Type B pancreatic cell (in vitro differentiated cells): ENCODE data around the gene UMODL1. TPM values are rescaled to one million over a fixed set of nuclear protein-coding genes. Genes with fewer than 3 reads are reported as not detected.

Experiments used
- DNase-seq: peaks from one replicate; pipeline ENCODE4 v3.0.0; 2021; ENCODE audit warnings: mixed read lengths; ENCODE audit not compliant: unreplicated experiment; ENCODE audit errors: extremely low spot score
- H3K27ac Mint-ChIP-seq: 2 replicates; pipeline ENCODE4 v1.8.0; 2021; ENCODE audit warnings: mild to moderate bottlenecking, mixed read lengths
- H3K27me3 Mint-ChIP-seq: 2 replicates; pipeline ENCODE4 v1.8.0; 2021; ENCODE audit warnings: mixed read lengths
- H3K36me3 Mint-ChIP-seq: 2 replicates; pipeline ENCODE4 v1.8.0; 2021; ENCODE audit warnings: mixed read lengths
- H3K4me1 Mint-ChIP-seq: one replicate; pipeline ENCODE4 v1.8.0; 2021; ENCODE audit warnings: mixed read lengths; ENCODE audit not compliant: unreplicated experiment
- H3K4me3 Mint-ChIP-seq: 2 replicates; pipeline ENCODE4 v1.8.0; 2021; ENCODE audit warnings: mild to moderate bottlenecking, mixed read lengths
- H3K9me3 Mint-ChIP-seq: 2 replicates; pipeline ENCODE4 v1.8.0; 2021; ENCODE audit warnings: mixed read lengths
- CTCF ChIP-seq: fragments of 200-600 bp; sonication (generic); conservative IDR thresholded peaks from 2 replicates; pipeline ENCODE4 v1.5.0; 2021; ENCODE audit warnings: antibody characterized with exemption, mild to moderate bottlenecking
- total RNA-seq: library from RNA; stranded (reverse); gene quantifications from 2 replicates; pipeline ENCODE4 v1.2.1, GENCODE V29; 2021; ENCODE audit warnings: low replicate concordance

Gene UMODL1
- total RNA-seq, 1 donor from 2014 or later: 0.36 TPM

GRCh38 chr21:42146273-42146805 is 75.2 kb downstream of the UMODL1 start:
- peaks cover 5% of the 10 kb centered on the region for H3K4me1 Mint-ChIP-seq
- DNase-seq: no peak
- no peak overlapping the region for H3K27ac Mint-ChIP-seq
- no peak overlapping the region for H3K4me3 Mint-ChIP-seq
- TF ChIP-seq CTCF: no peak
- no peaks in the 10 kb centered on the region for H3K36me3 Mint-ChIP-seq
- H3K9me3 Mint-ChIP-seq: no peaks in the 10 kb centered on the region
- H3K27me3 Mint-ChIP-seq: peaks cover 10% of the 10 kb centered on the region

GRCh38 chr21:42146821-42147220 is 75.7 kb downstream of the UMODL1 start:
- H3K27ac Mint-ChIP-seq: no peak overlapping the region
- peaks cover 10% of the 10 kb centered on the region for H3K27me3 Mint-ChIP-seq
- H3K4me3 Mint-ChIP-seq: no peak overlapping the region
- no peaks in the 10 kb centered on the region for H3K9me3 Mint-ChIP-seq
- H3K36me3 Mint-ChIP-seq: no peaks in the 10 kb centered on the region
- peaks cover 8% of the 10 kb centered on the region for H3K4me1 Mint-ChIP-seq
- no peak for TF ChIP-seq CTCF
- DNase-seq: no peak

GRCh38 chr21:42147386-42148020 is 76.4 kb downstream of the UMODL1 start:
- peaks cover 15% of the 10 kb centered on the region for H3K4me1 Mint-ChIP-seq
- DNase-seq: no peak
- no peak for TF ChIP-seq CTCF
- no peak overlapping the region for H3K27ac Mint-ChIP-seq
- no peak overlapping the region for H3K4me3 Mint-ChIP-seq
- H3K9me3 Mint-ChIP-seq: no peaks in the 10 kb centered on the region
- peaks cover 10% of the 10 kb centered on the region for H3K27me3 Mint-ChIP-seq
- no peaks in the 10 kb centered on the region for H3K36me3 Mint-ChIP-seq

- no peak overlapping the region for H3K27ac Mint-ChIP-seq
- H3K36me3 Mint-ChIP-seq: no peaks in the 10 kb centered on the region
These were observed 77.0 kb downstream of the UMODL1 start for GRCh38 chr21:42148097-42148496.

GRCh38 chr21:42148584-42148983 is 77.5 kb downstream of the UMODL1 start:
- TF ChIP-seq CTCF: no peak
- DNase-seq: peak; percentile 18
- Mint-ChIP-seq H3K36me3 (no peaks in the 10 kb centered on the region), H3K27ac (no peak overlapping the region), H3K27me3 (peaks cover 10% of the 10 kb centered on the region), H3K4me1 (peaks cover 19% of the 10 kb centered on the region), H3K9me3 (no peaks in the 10 kb centered on the region), H3K4me3 (no peak overlapping the region)

More at GRCh38 chr21:42148097-42148496, 77.0 kb downstream of the UMODL1 start:
- no peaks in the 10 kb centered on the region for H3K9me3 Mint-ChIP-seq
- H3K4me3 Mint-ChIP-seq: no peak overlapping the region
- peaks cover 10% of the 10 kb centered on the region for H3K27me3 Mint-ChIP-seq
- peaks cover 19% of the 10 kb centered on the region for H3K4me1 Mint-ChIP-seq
- TF ChIP-seq CTCF: no peak
- no peak for DNase-seq
